PC-9 (cell line): ENCODE measurements around the gene OGFOD2.

Source experiments
- CTCF ChIP-seq: fragments of 200-600 bp; sonication (generic); conservative IDR thresholded peaks from 2 replicates; pipeline ENCODE4 v1.6.1; 2017; ENCODE audit warnings: mixed run types, antibody characterized with exemption, mild to moderate bottlenecking, moderate library complexity
- EZH2 ChIP-seq: fragments of 200-600 bp; sonication (generic); IDR thresholded peaks from 2 replicates; pipeline ENCODE4 v1.8.0; 2017; ENCODE audit warnings: antibody characterized with exemption, low read depth

- TF ChIP-seq CTCF (no peak; the same call in 1 of the 2 replicates), EZH2 (no peak)
Observed at GRCh38 chr12:122946690-122947341, 28.2 kb upstream of the OGFOD2 start.
